ENCODE measurements around the gene BORCS8. TPM values are rescaled to one million over a fixed set of nuclear protein-coding genes. Genes with fewer than 3 reads are reported as not detected.

Gene BORCS8
- total and polyA plus RNA-seq, 2 of the 4 experiments (the other 2 are of a cell fraction), result 16.7 to 33.9 TPM

GRCh38 chr19:19201697-19202630 lies 10.0 kb upstream of the BORCS8 start:
- POLR2A ChIA-PET (ENCODE audit: unreplicated experiment), result no interaction called here
- Histone ChIP-seq H2BK20ac (ENCODE audit: low read depth, low read length) (no peak overlapping the region), H2AK5ac (ENCODE audit: low read depth, low read length) (peak overlapping the region; percentile 26), H3K23ac (ENCODE audit: low read depth, low read length) (no peak overlapping the region), H4K8ac (ENCODE audit: low read depth in 2 of 2, low read length in 2 of 2) (peak overlapping the region; percentile 69; a peak in 2 of 4 replicates), H3K9me1 (ENCODE audit: insufficient read depth, low read length) (0 out of 2 replicates have a peak, but pooled peaks cover 5% of the 10 kb centered on the region), H3K4me3 (ENCODE audit: insufficient read depth, low read depth, low read length) (no peak overlapping the region; the same call in 1 of the 2 replicates), H2AFZ (replicated peaks; ENCODE audit: low read length, poor library complexity) (no peak overlapping the region), H4K91ac (ENCODE audit: insufficient read depth, low read depth, low read length) (no peak overlapping the region), H4K20me1 (ENCODE audit: insufficient read depth, low read length) (no peaks in the 10 kb centered on the region), H2BK120ac (ENCODE audit: low read depth, low read length) (no peak overlapping the region), H3K36me3 (ENCODE audit: control insufficient read depth, insufficient read depth, low read length) (peaks cover 35% of the 10 kb centered on the region), H3K9ac (ENCODE audit: low read depth, low read length) (peak overlapping the region; percentile 69; the same call in 1 of the 2 replicates), H3K18ac (ENCODE audit: low read depth, low read length) (no peak overlapping the region), H2AK9ac (replicated peaks; ENCODE audit: low read depth, low read length, poor library complexity) (peak overlapping the region; percentile 95), H3K4me2 (ENCODE audit: low read depth, low read length) (peak overlapping the region; percentile 84), H2BK15ac (ENCODE audit: low read depth, low read length) (no peak overlapping the region), H3K27me3 (ENCODE audit: control insufficient read depth, insufficient read depth, low read length) (peaks cover 8% of the 10 kb centered on the region; the same call in 1 of the 2 replicates), H3K56ac (ENCODE audit: extremely low read depth, insufficient read depth, low read length) (no peak overlapping the region), H2BK5ac (ENCODE audit: low read depth, low read length, poor library complexity, severe bottlenecking) (no peak overlapping the region), H3K79me1 (ENCODE audit: low read depth in 1 of 2, low read length in 2 of 2) (peaks cover 5 to 25% of the 10 kb centered on the region in 2 experiments), H3K4ac (ENCODE audit: low read depth, low read length) (no peak overlapping the region), H3K4me1 (ENCODE audit: control insufficient read depth, insufficient read depth, low read length) (peaks cover 3% of the 10 kb centered on the region; the same call in 1 of the 2 replicates), H4K5ac (ENCODE audit: low read depth, low read length) (no peak overlapping the region), H3K27ac (ENCODE audit: insufficient read depth, low read length) (no peak overlapping the region), H3K14ac (replicated peaks; ENCODE audit: low read depth, low read length) (no peak overlapping the region), H3K9me3 (ENCODE audit: control insufficient read depth, insufficient read depth, low read length) (no peaks in the 10 kb centered on the region)
- no peak for DNase-seq
- no peak for ATAC-seq (ENCODE audit: low read depth)
- dilution Hi-C loops (cut with HindIII; ENCODE audit: low sequenced_read_pairs, unreplicated experiment), result no loop called here
- WGBS, 2 experiments (ENCODE audit: extremely low coverage in 2 of 2, insufficient read length in 1 of 2), result 70% methylated on average over 7 of the region's 19 CpGs; no CpG with 5 or more reads in 1 of the 2 experiments
- CTCF ChIA-PET, result no interaction called here
- intact Hi-C loops (cut with micrococcal nuclease), result no loop called here
- in situ Hi-C loops (cut with MboI; ENCODE audit: low sequenced_read_pairs), result no loop called here
- BruUV-seq (replicated peaks), result no TSS peak
- TF ChIP-seq CEBPB (IDR thresholded peaks at IDR 0.05; ENCODE audit: low read depth, low read length) (no peak), RCOR1 (IDR thresholded peaks at IDR 0.05; ENCODE audit: insufficient replicate concordance, low read length) (no peak), MAZ (IDR thresholded peaks at IDR 0.05; ENCODE audit: borderline replicate concordance, low read depth, low read length) (no peak), MAFK (IDR thresholded peaks at IDR 0.05; ENCODE audit: low read depth, low read length) (no peak), RAD21 (IDR thresholded peaks at IDR 0.05; ENCODE audit: low read length) (no peak), NFE2L2 (IDR thresholded peaks at IDR 0.05; ENCODE audit: low read depth, low read length) (no peak), CHD1 (IDR thresholded peaks at IDR 0.05; ENCODE audit: low read depth, low read length) (no peak), MXI1 (IDR thresholded peaks at IDR 0.05; ENCODE audit: borderline replicate concordance, low read depth, low read length) (no peak), ELK1 (IDR thresholded peaks at IDR 0.05; ENCODE audit: borderline replicate concordance, low read depth, low read length) (no peak), CTCF (conservative IDR thresholded peaks at IDR 0.05; ENCODE audit: low read depth, low read length) (no peak), POLR2A (IDR thresholded peaks at IDR 0.05; ENCODE audit: low read depth, low read length) (no peak), BHLHE40 (IDR thresholded peaks at IDR 0.05; ENCODE audit: low read depth, low read length) (no peak), FOS (IDR thresholded peaks at IDR 0.05; ENCODE audit: low read depth, low read length) (no peak), USF2 (IDR thresholded peaks at IDR 0.05; ENCODE audit: low read depth, low read length) (no peak)

All from IMR-90 (cell line).